ENCODE data around the gene FRMD4A. TPM values are rescaled to one million over a fixed set of nuclear protein-coding genes. Genes with fewer than 3 reads are reported as not detected.
"Not testable (repeated sequence)": the region's sequence is repeated elsewhere in the genome, so short reads cannot be mapped to it uniquely, and the experiment has no call there.

The FRMD4A gene
- total RNA-seq, 2 donors from 2014 or later = 22.3 to 22.4 TPM

- H3K9me3 Mint-ChIP-seq = no peaks in the 10 kb centered on the region
- H3K4me3 ChIP-seq (ENCODE audit: low read length) = no peak overlapping the region
- H3K36me3 ChIP-seq (ENCODE audit: control insufficient read depth, insufficient read depth, low read length) = no peaks in the 10 kb centered on the region
- H3K4me1 Mint-ChIP-seq = peaks cover 1% of the 10 kb centered on the region
- H3K27me3 Mint-ChIP-seq (ENCODE audit: insufficient read depth) = no peaks in the 10 kb centered on the region
- H3K36me3 Mint-ChIP-seq (ENCODE audit: low read depth) = no peaks in the 10 kb centered on the region
- no peak overlapping the region for H3K27ac Mint-ChIP-seq
- H3K9me3 ChIP-seq (ENCODE audit: control insufficient read depth, low read length) = no peaks in the 10 kb centered on the region
- no peak for TF ChIP-seq CTCF (conservative IDR thresholded peaks at IDR 0.05)
- H3K4me1 ChIP-seq (ENCODE audit: control insufficient read depth, insufficient read depth, low read length) = no peaks in the 10 kb centered on the region
- H3K27me3 ChIP-seq (ENCODE audit: control insufficient read depth, insufficient read depth, low read length, poor library complexity, severe bottlenecking) = no peaks in the 10 kb centered on the region
- H3K27ac ChIP-seq (ENCODE audit: low read depth, low read length) = no peak overlapping the region
- no peak overlapping the region for H3K4me3 Mint-ChIP-seq
- no peak for DNase-seq
- no peak overlapping the region for H3K9ac ChIP-seq (ENCODE audit: extremely low read depth, low read length, poor library complexity, severe bottlenecking)
- WGBS, 2 experiments (ENCODE audit: insufficient coverage in 1 of 2, insufficient read length in 1 of 2) = 92 to 100% methylated on average over 2 to 5 of the region's 5 CpGs
These were observed 189.4 kb downstream of the FRMD4A start for GRCh38 chr10:14141283-14141682.

- Mint-ChIP-seq H3K36me3 (ENCODE audit: low read depth) (no peaks in the 10 kb centered on the region), H3K4me3 (no peak overlapping the region), H3K27me3 (ENCODE audit: insufficient read depth) (no peaks in the 10 kb centered on the region), H3K4me1 (peaks cover 1% of the 10 kb centered on the region), H3K9me3 (no peaks in the 10 kb centered on the region), H3K27ac (no peak overlapping the region)
- Histone ChIP-seq H3K9me3 (ENCODE audit: control insufficient read depth, low read length) (no peaks in the 10 kb centered on the region), H3K27me3 (ENCODE audit: control insufficient read depth, insufficient read depth, low read length, poor library complexity, severe bottlenecking) (no peaks in the 10 kb centered on the region), H3K9ac (ENCODE audit: extremely low read depth, low read length, poor library complexity, severe bottlenecking) (no peak overlapping the region), H3K36me3 (ENCODE audit: control insufficient read depth, insufficient read depth, low read length) (no peaks in the 10 kb centered on the region), H3K4me3 (ENCODE audit: low read length) (no peak overlapping the region), H3K4me1 (ENCODE audit: control insufficient read depth, insufficient read depth, low read length) (no peaks in the 10 kb centered on the region), H3K27ac (ENCODE audit: low read depth, low read length) (no peak overlapping the region)
- WGBS, 2 experiments (ENCODE audit: insufficient coverage in 1 of 2, insufficient read length in 1 of 2) = 75 to 82% methylated on average over 2 to 3 of the region's 3 CpGs
- DNase-seq = no peak
- no peak for TF ChIP-seq CTCF (conservative IDR thresholded peaks at IDR 0.05)
These were observed 193.3 kb downstream of the FRMD4A start for GRCh38 chr10:14137391-14137790.

- H3K27me3 Mint-ChIP-seq (ENCODE audit: insufficient read depth); H3K27ac ChIP-seq (ENCODE audit: low read depth, low read length); DNase-seq; H3K4me1 ChIP-seq (ENCODE audit: control insufficient read depth, insufficient read depth, low read length); H3K4me3 Mint-ChIP-seq; H3K27ac Mint-ChIP-seq; H3K4me3 ChIP-seq (ENCODE audit: low read length); H3K27me3 ChIP-seq (ENCODE audit: control insufficient read depth, insufficient read depth, low read length, poor library complexity, severe bottlenecking); H3K36me3 Mint-ChIP-seq (ENCODE audit: low read depth); H3K9me3 ChIP-seq (ENCODE audit: control insufficient read depth, low read length); H3K4me1 Mint-ChIP-seq; H3K9ac ChIP-seq (ENCODE audit: extremely low read depth, low read length, poor library complexity, severe bottlenecking); H3K9me3 Mint-ChIP-seq; H3K36me3 ChIP-seq (ENCODE audit: control insufficient read depth, insufficient read depth, low read length): not testable (repeated sequence)
- WGBS, 2 experiments (ENCODE audit: insufficient coverage in 1 of 2, insufficient read length in 1 of 2) = 90 to 100% methylated on average over 2 of the region's 2 CpGs
These were observed 195.5 kb downstream of the FRMD4A start for GRCh38 chr10:14135196-14135595.

GRCh38 chr10:14134275-14134674, 196.4 kb downstream of the FRMD4A start:
- no peaks in the 10 kb centered on the region for H3K36me3 Mint-ChIP-seq (ENCODE audit: low read depth)
- H3K9me3 ChIP-seq (ENCODE audit: control insufficient read depth, low read length) = no peaks in the 10 kb centered on the region
- no peaks in the 10 kb centered on the region for H3K27me3 ChIP-seq (ENCODE audit: control insufficient read depth, insufficient read depth, low read length, poor library complexity, severe bottlenecking)
- TF ChIP-seq CTCF (conservative IDR thresholded peaks at IDR 0.05) = no peak
- no peaks in the 10 kb centered on the region for H3K4me1 ChIP-seq (ENCODE audit: control insufficient read depth, insufficient read depth, low read length)
- H3K27me3 Mint-ChIP-seq (ENCODE audit: insufficient read depth) = no peaks in the 10 kb centered on the region
- H3K27ac Mint-ChIP-seq = no peak overlapping the region
- H3K4me1 Mint-ChIP-seq = peaks cover 10% of the 10 kb centered on the region
- no peak overlapping the region for H3K27ac ChIP-seq (ENCODE audit: low read depth, low read length)
- no peak overlapping the region for H3K4me3 Mint-ChIP-seq
- DNase-seq = no peak
- 86 to 88% methylated on average over 1 of the region's 1 CpG for WGBS, 2 experiments (ENCODE audit: insufficient coverage in 1 of 2, insufficient read length in 1 of 2)
- no peaks in the 10 kb centered on the region for H3K36me3 ChIP-seq (ENCODE audit: control insufficient read depth, insufficient read depth, low read length)
- no peak overlapping the region for H3K9ac ChIP-seq (ENCODE audit: extremely low read depth, low read length, poor library complexity, severe bottlenecking)
- H3K4me3 ChIP-seq (ENCODE audit: low read length) = no peak overlapping the region
- no peaks in the 10 kb centered on the region for H3K9me3 Mint-ChIP-seq

Measured in endodermal cell (in vitro differentiated cells).